Measurements from ENCODE around the gene MYRIP.

MYRIP gene

GRCh38 chr3:40037582-40037981, 228.2 kb downstream of the MYRIP start:
- Histone ChIP-seq H3K36me3 (ENCODE audit: low read length) (no peaks in the 10 kb centered on the region), H3K27me3 (ENCODE audit: low read length) (no peaks in the 10 kb centered on the region), H3K9ac (ENCODE audit: low read length) (no peak overlapping the region), H3K27ac (ENCODE audit: low read depth, low read length) (no peak overlapping the region), H3K9me3 (ENCODE audit: insufficient read depth, low read length) (no peaks in the 10 kb centered on the region), H3K9me2 (replicated peaks; ENCODE audit: insufficient read depth, low read length) (no peaks in the 10 kb centered on the region), H3K4me2 (ENCODE audit: low read depth, low read length, poor library complexity, severe bottlenecking) (no peak overlapping the region), H2AFZ (ENCODE audit: low read depth, low read length, severe bottlenecking) (no peak overlapping the region), H3K79me2 (ENCODE audit: insufficient read depth, low read length) (no peaks in the 10 kb centered on the region), H3K4me3 (ENCODE audit: insufficient read depth, low read length, poor library complexity, severe bottlenecking) (no peak overlapping the region), H3F3A (ENCODE audit: insufficient read depth) (no peaks in the 10 kb centered on the region), H4K20me1 (ENCODE audit: low read depth, low read length) (no peaks in the 10 kb centered on the region)
- TF ChIP-seq EZH2phosphoT487 (conservative IDR thresholded peaks at IDR 0.05; ENCODE audit: low read length) (no peak), CTCF (IDR thresholded peaks at IDR 0.05; ENCODE audit: insufficient read depth, low read length, poor library complexity, severe bottlenecking) (no peak)

- Histone ChIP-seq H2AFZ (ENCODE audit: low read depth, low read length, severe bottlenecking) (no peak overlapping the region), H3F3A (ENCODE audit: insufficient read depth) (no peaks in the 10 kb centered on the region), H3K9me3 (ENCODE audit: insufficient read depth, low read length) (no peaks in the 10 kb centered on the region), H3K4me3 (ENCODE audit: insufficient read depth, low read length, poor library complexity, severe bottlenecking) (no peak overlapping the region), H3K9ac (ENCODE audit: low read length) (no peak overlapping the region), H3K27ac (ENCODE audit: low read depth, low read length) (no peak overlapping the region), H3K4me2 (ENCODE audit: low read depth, low read length, poor library complexity, severe bottlenecking) (no peak overlapping the region), H3K36me3 (ENCODE audit: low read length) (no peaks in the 10 kb centered on the region), H3K27me3 (ENCODE audit: low read length) (no peaks in the 10 kb centered on the region), H4K20me1 (ENCODE audit: low read depth, low read length) (no peaks in the 10 kb centered on the region), H3K9me2 (replicated peaks; ENCODE audit: insufficient read depth, low read length) (no peaks in the 10 kb centered on the region), H3K79me2 (ENCODE audit: insufficient read depth, low read length) (no peaks in the 10 kb centered on the region)
- no peak for TF ChIP-seq CTCF (IDR thresholded peaks at IDR 0.05; ENCODE audit: insufficient read depth, low read length, poor library complexity, severe bottlenecking)
- no peak for TF ChIP-seq EZH2phosphoT487 (conservative IDR thresholded peaks at IDR 0.05; ENCODE audit: low read length)
Observed at GRCh38 chr3:40042752-40043443, 233.5 kb downstream of the MYRIP start.

GRCh38 chr3:40043444-40043755, 234.0 kb downstream of the MYRIP start:
- no peak overlapping the region for H3K9ac ChIP-seq (ENCODE audit: low read length)
- H3K9me2 ChIP-seq (replicated peaks; ENCODE audit: insufficient read depth, low read length) = no peaks in the 10 kb centered on the region
- H2AFZ ChIP-seq (ENCODE audit: low read depth, low read length, severe bottlenecking) = no peak overlapping the region
- no peak overlapping the region for H3K4me3 ChIP-seq (ENCODE audit: insufficient read depth, low read length, poor library complexity, severe bottlenecking)
- no peaks in the 10 kb centered on the region for H3K36me3 ChIP-seq (ENCODE audit: low read length)
- H3F3A ChIP-seq (ENCODE audit: insufficient read depth) = no peaks in the 10 kb centered on the region
- H3K79me2 ChIP-seq (ENCODE audit: insufficient read depth, low read length) = no peaks in the 10 kb centered on the region
- no peak overlapping the region for H3K4me2 ChIP-seq (ENCODE audit: low read depth, low read length, poor library complexity, severe bottlenecking)
- H3K27ac ChIP-seq (ENCODE audit: low read depth, low read length) = no peak overlapping the region
- H3K27me3 ChIP-seq (ENCODE audit: low read length) = no peaks in the 10 kb centered on the region
- H4K20me1 ChIP-seq (ENCODE audit: low read depth, low read length) = no peaks in the 10 kb centered on the region
- no peaks in the 10 kb centered on the region for H3K9me3 ChIP-seq (ENCODE audit: insufficient read depth, low read length)
- TF ChIP-seq CTCF (IDR thresholded peaks at IDR 0.05; ENCODE audit: insufficient read depth, low read length, poor library complexity, severe bottlenecking) (no peak), EZH2phosphoT487 (conservative IDR thresholded peaks at IDR 0.05; ENCODE audit: low read length) (no peak)

All from SU-DHL-6 (cell line).